HG03159 (cell line): ENCODE measurements around the gene PEX5.
"Not testable (repeated sequence)": the region's sequence is repeated elsewhere in the genome, so short reads cannot be mapped to it uniquely, and the experiment has no call there.

Experiments
- ATAC-seq: cut with Tn5 transposase; IDR thresholded peaks from one replicate; pipeline ENCODE4 v1.9.1; 2021; ENCODE audit warnings: mild to moderate bottlenecking, moderate library complexity; ENCODE audit not compliant: unreplicated experiment

PEX5 gene

GRCh38 chr12:7210642-7211151 is 21.2 kb downstream of the PEX5 start:
- ATAC-seq: no peak

DNA sequence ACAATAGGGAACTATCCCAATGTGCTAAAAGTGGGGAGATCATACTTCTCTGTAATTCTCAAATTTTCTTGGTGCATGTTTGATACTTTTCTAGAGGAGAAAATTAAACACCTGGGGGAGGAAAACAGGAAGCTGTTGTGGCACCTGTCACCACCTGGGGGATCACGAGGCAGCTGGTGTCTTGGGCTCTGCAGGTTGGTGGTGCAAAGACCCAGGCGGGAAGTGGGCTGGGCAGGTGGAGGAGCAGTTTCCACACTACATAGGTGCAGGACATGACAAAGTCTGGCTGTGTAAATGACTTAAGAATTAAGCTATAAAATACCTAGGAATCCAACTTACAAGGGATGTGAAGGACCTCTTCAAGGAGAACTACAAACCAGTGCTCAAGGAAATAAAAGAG is 23.2 kb downstream of the PEX5 start:
- no peak for ATAC-seq

DNA sequence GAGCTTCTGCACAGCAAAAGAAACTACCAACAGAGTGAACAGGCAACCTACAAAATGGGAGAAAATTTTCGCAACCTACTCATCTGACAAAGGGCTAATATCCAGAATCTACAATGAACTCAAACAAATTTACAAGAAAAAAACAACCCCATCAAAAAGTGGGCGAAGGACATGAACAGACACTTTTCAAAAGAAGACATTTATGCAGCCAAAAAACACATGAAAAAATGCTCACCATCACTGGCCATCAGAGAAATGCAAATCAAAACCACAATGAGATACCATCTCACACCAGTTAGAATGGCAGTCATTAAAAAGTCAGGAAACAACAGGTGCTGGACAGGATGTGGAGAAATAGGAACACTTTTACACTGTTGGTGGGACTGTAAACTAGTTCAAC is 24.3 kb downstream of the PEX5 start:
- not testable (repeated sequence) for ATAC-seq

- ATAC-seq: no peak
Measured at GRCh38 chr12:7217475-7218069, 28.1 kb downstream of the PEX5 start.

DNA sequence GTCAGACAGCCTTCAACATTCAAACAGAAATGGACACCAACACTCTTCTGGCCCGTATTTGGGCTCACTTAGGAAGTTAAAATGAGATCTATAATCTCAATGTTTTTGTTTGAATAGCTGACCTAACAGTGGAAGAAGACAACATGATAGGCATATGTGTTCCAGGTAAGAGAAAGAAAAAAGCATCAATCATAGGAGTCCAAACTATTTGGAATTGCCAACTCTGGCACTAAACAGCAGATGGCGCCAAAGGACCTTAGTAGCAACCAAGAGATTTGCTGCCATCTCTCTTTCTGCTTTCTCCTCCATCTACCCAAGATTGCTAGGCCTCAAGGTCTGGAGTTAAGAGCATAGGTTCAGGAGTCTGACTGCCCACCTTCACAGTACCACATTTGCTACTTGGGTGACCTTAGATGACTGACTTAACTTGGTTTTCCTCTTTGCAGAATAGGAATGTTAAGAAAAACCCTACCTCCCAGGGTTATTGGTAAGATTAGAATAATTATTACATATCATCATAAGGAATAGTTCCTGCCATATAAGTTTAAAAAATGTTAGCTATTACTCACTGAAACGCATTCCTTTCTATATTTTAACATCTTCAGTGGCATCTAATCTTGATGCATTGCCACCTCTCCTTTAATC is 30.2 kb downstream of the PEX5 start:
- ATAC-seq: no peak

- no peak for ATAC-seq
Measured at GRCh38 chr12:7221486-7221885, 32.0 kb downstream of the PEX5 start.

DNA sequence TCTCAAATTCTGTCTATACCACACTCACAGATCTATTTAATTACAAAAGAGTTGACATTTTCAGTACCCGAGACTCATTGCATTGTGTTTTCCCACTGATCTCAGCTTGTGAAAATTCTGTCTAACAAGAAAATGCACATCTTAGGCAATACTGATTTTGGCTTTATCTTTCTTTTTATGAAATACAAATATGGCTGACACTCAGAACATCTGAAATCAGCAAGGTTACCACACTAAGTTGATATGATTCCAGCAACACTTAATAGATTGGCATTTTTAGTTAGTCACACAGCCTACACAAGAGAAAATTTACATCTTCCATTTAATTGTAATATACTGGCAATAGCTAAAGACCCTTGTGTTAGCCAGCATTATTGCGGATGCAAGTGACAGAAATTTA is 40.3 kb downstream of the PEX5 start:
- ATAC-seq: no peak

- no peak for ATAC-seq
Measured at GRCh38 chr12:7241404-7242005, 52.0 kb downstream of the PEX5 start.

DNA sequence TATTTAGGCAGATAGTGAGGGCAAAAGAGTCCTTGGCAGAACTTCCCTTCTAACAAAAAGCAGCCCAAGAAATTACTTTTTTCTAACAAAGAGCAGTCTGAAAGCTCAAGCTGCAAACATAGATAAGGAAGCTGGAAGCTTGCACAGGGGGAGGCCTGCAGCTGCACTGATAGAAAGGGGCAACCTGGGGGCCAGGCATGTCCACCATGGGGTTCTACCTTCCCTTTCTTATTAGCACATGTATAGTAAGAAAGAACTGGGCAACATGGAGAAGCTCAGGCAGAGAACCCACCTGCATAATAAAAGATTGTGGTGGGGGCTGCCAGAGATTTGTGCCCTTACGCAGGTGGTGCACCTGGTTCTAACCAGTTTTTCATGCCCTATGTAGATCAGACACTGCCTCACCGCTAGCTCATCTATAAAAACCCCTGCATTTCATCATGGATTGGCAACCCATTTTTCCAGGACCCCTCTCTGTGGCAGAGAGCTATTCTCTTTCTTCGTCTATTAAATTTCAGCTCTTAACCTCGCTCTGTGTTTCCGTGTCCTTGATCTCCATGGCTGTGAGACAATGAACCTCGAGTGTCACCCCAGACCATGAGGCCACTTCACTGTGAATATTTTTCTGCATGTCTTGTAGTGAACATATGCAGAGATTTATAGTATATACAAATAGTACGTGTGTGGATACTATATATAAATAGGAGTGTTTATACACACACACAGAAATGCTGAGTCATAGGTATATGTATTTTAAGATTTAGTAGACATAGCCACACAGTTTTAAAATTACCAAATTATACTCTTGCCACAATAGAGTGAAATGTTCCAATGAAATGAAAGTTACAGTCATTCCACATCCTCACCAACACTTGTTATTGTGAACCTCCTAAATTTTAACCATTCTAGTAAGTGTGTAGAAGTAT is 53.0 kb downstream of the PEX5 start:
- no peak for ATAC-seq

GRCh38 chr12:7251328-7251996 is 62.0 kb downstream of the PEX5 start:
- not testable (repeated sequence) for ATAC-seq

GRCh38 chr12:7259060-7259459 is 69.6 kb downstream of the PEX5 start:
- no peak for ATAC-seq
